OCI-LY7 (cell line): ENCODE results near the gene ADGRG6. TPM values are rescaled to one million over a fixed set of nuclear protein-coding genes. Genes with fewer than 3 reads are reported as not detected.

Experiments used
- BruUV-seq: library from RNA; stranded (reverse); fragments of 400-500 nt; replicated peaks from 2 replicates; lab custom pipeline; 2021; lab: Mats Ljungman, UMichigan
- CTCF ChIA-PET: fragments of 300-600 bp; sonication (Branson Sonifier 250); formaldehyde crosslinking; loops from one replicate; lab custom pipeline; 2022; ENCODE audit warnings: antibody characterized with exemption; ENCODE audit not compliant: unreplicated experiment; lab: Charles Lee
- POLR2A ChIA-PET: fragments of 300-600 bp; sonication (Branson Sonifier 250); formaldehyde crosslinking; loops from one replicate; lab custom pipeline; 2022; ENCODE audit warnings: antibody characterized with exemption; lab: Charles Lee
- DNase-seq: peaks from one replicate; pipeline ENCODE4 v3.0.0-alpha.2; 2015; ENCODE audit warnings: low spot score
- H2AFZ ChIP-seq: fragments of 200-600 bp; sonication (generic), shearing (Covaris generic); 2 replicates; pipeline ENCODE4 v1.6.1; 2014; ENCODE audit warnings: mild to moderate bottlenecking, antibody characterized with exemption, low read length, moderate library complexity
- H3K27ac ChIP-seq: fragments of 200-600 bp; sonication (generic); 2 replicates; pipeline ENCODE4 v1.5.1; 2014; ENCODE audit warnings: mixed run types, low read depth, mild to moderate bottlenecking, moderate library complexity, low read length, inconsistent platforms; ENCODE audit not compliant: poor library complexity, severe bottlenecking
- H3K36me3 ChIP-seq: fragments of 200-600 bp; sonication (generic); 2 replicates; pipeline ENCODE4 v1.6.1; 2014; ENCODE audit warnings: mild to moderate bottlenecking, antibody characterized with exemption, low read length, moderate library complexity, mixed read lengths; ENCODE audit not compliant: insufficient read depth
- H3K4me1 ChIP-seq: fragments of 200-600 bp; sonication (generic); 2 replicates; pipeline ENCODE4 v1.5.1; 2014; ENCODE audit warnings: mild to moderate bottlenecking, low read length; ENCODE audit not compliant: insufficient read depth, poor library complexity, severe bottlenecking
- H3K4me2 ChIP-seq: fragments of 200-600 bp; sonication (generic); 2 replicates; pipeline ENCODE4 v1.6.1; 2014; ENCODE audit warnings: mild to moderate bottlenecking, low read length
- H3K4me3 ChIP-seq: fragments of 200-600 bp; sonication (generic); 2 replicates; pipeline ENCODE4 v1.5.1; 2014; ENCODE audit warnings: mild to moderate bottlenecking, low read depth, low read length; ENCODE audit not compliant: poor library complexity, severe bottlenecking
- H3K79me2 ChIP-seq: fragments of 200-600 bp; sonication (generic); 2 replicates; pipeline ENCODE4 v1.6.1; 2016; ENCODE audit warnings: low read depth, mild to moderate bottlenecking, low read length, moderate library complexity, mixed read lengths; ENCODE audit not compliant: insufficient read depth
- H3K9me2 ChIP-seq: fragments of 200-600 bp; sonication (generic); 2 replicates; pipeline ENCODE4 v1.6.1; 2016; ENCODE audit warnings: mild to moderate bottlenecking, low read length, mixed read lengths; ENCODE audit not compliant: insufficient read depth
- H3K9me3 ChIP-seq: fragments of 200-600 bp; sonication (generic); 2 replicates; pipeline ENCODE4 v1.6.1; 2014; ENCODE audit warnings: mild to moderate bottlenecking, mixed run types, low read length, mixed read lengths
- H4K20me1 ChIP-seq: fragments of 200-600 bp; sonication (generic); 2 replicates; pipeline ENCODE4 v1.6.1; 2014; ENCODE audit warnings: mild to moderate bottlenecking, antibody characterized with exemption, low read length, moderate library complexity, mixed read lengths; ENCODE audit not compliant: insufficient read depth
- CTCF ChIP-seq: fragments of 200-600 bp; sonication (generic); conservative IDR thresholded peaks from 2 replicates; pipeline ENCODE4 v1.5.1; 2014; ENCODE audit warnings: mild to moderate bottlenecking, antibody characterized with exemption, low read length, moderate library complexity, mixed read lengths
- EZH2phosphoT487 ChIP-seq: fragments of 200-600 bp; sonication (generic); IDR thresholded peaks from 2 replicates; pipeline ENCODE4 v1.6.1; 2018; ENCODE audit warnings: low read depth, borderline replicate concordance, mild to moderate bottlenecking, mixed run types, antibody characterized with exemption, low read length, moderate library complexity, mixed read lengths
- intact Hi-C: fragments of 100-400 bp; cut with micrococcal nuclease; formaldehyde crosslinking; loops from one replicate; pipeline ENCODE4 v1.10.0; 2022; ENCODE audit not compliant: unreplicated experiment
- total RNA-seq, 2 experiments: library from RNA; depleted of rRNA in 1 of 2; stranded (reverse); fragments of >200 nt in 1 of 2; shearing (Covaris generic) in 1 of 2; gene quantifications; 2 replicates each; pipeline ENCODE4 v1.2.3, GENCODE V29; 2014 to 2022

The ADGRG6 gene
- total RNA-seq, 2 experiments from 2014 or later: not detected

- Histone ChIP-seq H4K20me1 (no peaks in the 10 kb centered on the region), H3K36me3 (no peaks in the 10 kb centered on the region), H3K9me3 (no peaks in the 10 kb centered on the region), H3K4me1 (no peaks in the 10 kb centered on the region), H3K4me3 (no peak overlapping the region), H3K79me2 (no peaks in the 10 kb centered on the region), H3K27ac (no peak overlapping the region), H3K9me2 (no peaks in the 10 kb centered on the region), H2AFZ (no peak overlapping the region), H3K4me2 (no peak overlapping the region)
- no TSS peak for BruUV-seq
- intact Hi-C loops: no loop called here
- ChIA-PET POLR2A (interaction anchor here (1.1 kb wide), 1 partner anchor 15 kb away, joined by 3 read pairs; no protein-coding TSS in a partner anchor), CTCF (no interaction called here)
- no peak for DNase-seq
- TF ChIP-seq EZH2phosphoT487 (no peak), CTCF (no peak)
These were observed 23.3 kb downstream of the ADGRG6 start for GRCh38 chr6:142325111-142325510.

- no peaks in the 10 kb centered on the region for H3K4me1 ChIP-seq
- H3K27ac ChIP-seq: no peak overlapping the region
- H3K79me2 ChIP-seq: no peaks in the 10 kb centered on the region
- no peaks in the 10 kb centered on the region for H3K36me3 ChIP-seq
- no peaks in the 10 kb centered on the region for H3K9me2 ChIP-seq
- BruUV-seq: no TSS peak
- TF ChIP-seq EZH2phosphoT487 (no peak), CTCF (no peak)
- H3K9me3 ChIP-seq: no peaks in the 10 kb centered on the region
- CTCF ChIA-PET: no interaction called here
- no peak overlapping the region for H3K4me2 ChIP-seq
- POLR2A ChIA-PET: no interaction called here
- H3K4me3 ChIP-seq: no peak overlapping the region
- no peak overlapping the region for H2AFZ ChIP-seq
- no peak for DNase-seq
- intact Hi-C loops: no loop called here
- no peaks in the 10 kb centered on the region for H4K20me1 ChIP-seq
These were observed 24.7 kb downstream of the ADGRG6 start for GRCh38 chr6:142326540-142326939.

GRCh38 chr6:142328070-142328469 lies 26.3 kb downstream of the ADGRG6 start:
- DNase-seq: no peak
- Histone ChIP-seq H3K4me2 (no peak overlapping the region), H3K36me3 (no peaks in the 10 kb centered on the region), H4K20me1 (no peaks in the 10 kb centered on the region), H3K27ac (no peak overlapping the region), H3K9me2 (no peaks in the 10 kb centered on the region), H3K9me3 (no peaks in the 10 kb centered on the region), H2AFZ (no peak overlapping the region), H3K79me2 (no peaks in the 10 kb centered on the region), H3K4me3 (no peak overlapping the region), H3K4me1 (no peaks in the 10 kb centered on the region)
- BruUV-seq: no TSS peak
- intact Hi-C loops: no loop called here
- CTCF ChIA-PET: no interaction called here
- POLR2A ChIA-PET: interaction anchor here (0.7 kb wide), 1 partner anchor 189 kb away, joined by 3 read pairs; no protein-coding TSS in a partner anchor
- no peak for TF ChIP-seq EZH2phosphoT487
- no peak for TF ChIP-seq CTCF
